GM18867 (cell line): ENCODE measurements around the gene SIRPB1.
"Not testable (repeated sequence)": the region's sequence is repeated elsewhere in the genome, so short reads cannot be mapped to it uniquely, and the experiment has no call there.

Experiments
- ATAC-seq: cut with Tn5 transposase; IDR thresholded peaks from one replicate; pipeline ENCODE4 v1.9.1; 2021; ENCODE audit warnings: mild to moderate bottlenecking, moderate library complexity; ENCODE audit not compliant: unreplicated experiment

SIRPB1 gene

DNA sequence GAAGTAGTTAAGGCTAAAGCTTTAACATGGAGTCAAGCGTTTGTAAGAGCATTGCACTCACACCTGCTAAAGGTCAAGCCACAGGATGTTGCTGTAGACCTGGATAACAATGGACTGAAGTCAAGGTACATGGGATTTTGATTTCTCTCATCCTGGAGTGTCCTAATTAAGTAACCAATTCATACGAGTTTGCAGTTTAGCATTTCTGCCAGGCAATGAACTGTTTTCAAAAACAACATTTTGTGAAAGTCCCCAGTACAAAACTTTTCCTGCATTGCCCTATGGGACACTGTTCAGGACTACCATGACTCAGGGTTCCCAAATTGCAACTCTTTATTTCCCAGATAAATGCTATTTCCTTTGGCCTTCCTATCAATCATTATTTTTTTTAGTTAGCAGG, 17.4 kb upstream of the SIRPB1 start:
- no peak for ATAC-seq

DNA sequence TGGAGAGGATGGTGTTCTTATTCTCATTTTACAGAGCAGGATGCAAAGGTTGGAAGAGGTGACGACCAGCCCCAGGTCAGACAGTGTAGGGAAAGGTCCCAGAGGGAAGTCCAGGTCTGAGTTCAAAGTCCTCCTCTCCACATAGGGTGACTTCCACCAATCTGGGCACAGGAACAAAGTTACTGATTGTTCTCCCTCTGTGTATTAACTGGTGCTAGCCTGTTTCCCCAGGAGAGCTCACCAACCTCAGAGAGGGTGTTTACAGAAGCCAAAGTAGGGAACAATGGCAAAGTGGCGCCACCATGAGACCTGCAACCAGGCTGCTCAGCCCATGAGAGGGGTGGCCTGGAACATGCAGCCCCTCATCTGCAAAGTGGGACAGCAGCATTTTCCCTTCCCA, 16.8 kb upstream of the SIRPB1 start:
- ATAC-seq: no peak

DNA sequence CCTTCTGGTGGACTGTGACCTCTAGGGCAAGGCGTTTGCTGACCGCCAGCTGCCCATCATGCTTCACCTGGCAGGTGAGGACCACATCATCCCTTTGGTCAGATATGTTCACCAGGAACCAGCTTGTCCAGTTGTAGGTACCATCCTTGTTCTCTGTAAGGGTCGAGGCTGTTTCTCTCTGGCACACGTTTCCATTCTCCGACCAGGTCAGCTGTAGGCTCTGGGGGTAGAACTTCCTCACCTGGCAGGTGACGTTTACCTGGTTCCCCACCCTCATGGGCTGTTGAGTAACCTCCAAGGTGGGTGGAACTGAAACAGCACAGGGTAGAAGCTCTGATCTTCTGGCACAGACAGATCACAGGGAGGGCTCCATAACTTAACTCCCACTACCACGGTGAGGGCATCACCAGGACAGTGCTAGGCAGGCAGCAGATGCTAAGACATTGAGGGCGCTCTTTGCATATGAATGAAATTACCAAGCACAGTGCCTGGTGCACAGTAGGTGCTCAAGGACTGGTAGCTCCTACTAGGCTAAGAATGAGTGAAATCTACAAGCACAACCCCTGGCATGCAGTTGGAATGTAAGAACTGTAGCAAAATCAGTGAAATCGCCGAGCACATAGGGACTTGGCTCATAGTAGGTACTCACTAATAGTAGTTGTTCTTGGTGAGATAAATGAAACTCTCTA, 15.6 kb upstream of the SIRPB1 start:
- ATAC-seq: no peak

DNA sequence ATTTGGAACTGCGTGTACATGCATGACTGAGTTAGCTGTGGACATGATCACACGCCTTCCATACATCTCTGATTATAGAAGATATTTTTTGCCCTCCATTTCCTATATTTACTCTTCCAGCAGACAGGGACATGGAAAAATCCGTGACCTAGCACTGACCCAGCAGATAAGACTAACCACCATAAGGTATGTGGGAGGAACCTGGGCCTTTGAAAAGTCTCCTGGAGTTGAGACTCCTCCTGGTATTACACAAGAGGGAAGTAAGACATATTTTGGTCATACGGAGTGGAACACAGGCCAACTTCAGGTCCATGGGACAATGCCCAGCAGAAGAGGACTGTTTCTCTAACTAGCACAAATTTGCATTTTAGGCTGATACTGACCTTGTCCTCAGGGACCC, 13.7 kb upstream of the SIRPB1 start:
- no peak for ATAC-seq

DNA sequence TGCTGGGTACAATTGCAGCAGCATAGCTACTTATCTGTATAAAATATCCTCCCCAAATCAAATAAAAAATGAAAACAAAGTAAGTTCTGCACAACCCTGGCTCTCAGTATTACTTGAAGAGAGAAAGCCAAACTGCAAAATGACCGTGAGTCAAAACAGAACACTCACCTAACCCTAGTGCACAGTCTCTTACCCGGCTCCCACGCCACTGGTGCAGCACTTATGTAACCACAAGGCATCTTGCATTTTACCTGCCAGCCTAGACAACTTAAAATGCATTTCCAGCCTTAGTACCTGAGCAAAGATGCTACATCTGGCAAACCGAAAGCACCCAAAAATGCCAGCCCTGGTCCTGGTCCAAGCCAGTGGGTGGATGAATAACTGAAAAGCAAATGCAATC, 12.4 kb upstream of the SIRPB1 start:
- ATAC-seq: no peak

DNA sequence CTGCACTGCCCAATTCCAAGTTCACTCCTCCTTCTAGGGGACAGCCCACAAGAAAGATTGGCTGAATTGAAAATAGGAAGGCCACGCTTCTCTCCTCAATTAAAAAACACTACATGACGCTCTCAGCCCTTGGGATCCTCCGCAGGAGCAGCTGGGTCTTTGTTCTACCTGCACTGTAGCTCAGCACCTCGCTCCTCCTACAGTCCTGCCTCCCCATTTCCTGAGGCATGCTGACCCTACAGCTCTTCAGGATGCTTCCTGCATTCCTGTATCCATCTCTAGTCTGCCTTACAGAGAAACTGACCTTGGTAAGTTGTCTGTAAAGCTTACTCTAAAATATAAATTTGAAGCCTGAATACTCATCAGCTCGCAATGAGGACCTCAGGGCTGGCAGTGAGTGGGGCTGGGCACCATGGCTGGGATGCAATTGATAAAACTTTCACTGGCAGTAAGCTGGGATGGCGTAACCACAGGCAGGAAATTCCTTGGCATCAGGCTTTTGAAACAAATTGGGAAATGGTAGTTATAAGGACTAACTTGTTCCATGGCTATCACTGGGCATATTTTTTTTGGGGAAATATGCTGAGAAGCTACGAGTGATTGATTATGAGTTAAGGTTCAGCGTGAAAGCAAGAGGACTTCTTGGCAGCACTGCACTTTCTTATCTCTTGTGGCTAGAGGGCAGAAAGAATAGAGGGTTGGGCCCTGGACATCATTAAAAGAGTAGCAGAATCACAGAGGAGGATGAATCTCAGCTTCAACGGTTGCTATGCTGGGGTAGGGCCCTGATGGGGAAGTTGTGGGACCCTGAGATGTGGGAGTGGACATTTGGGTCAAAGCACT, 11.7 kb upstream of the SIRPB1 start:
- ATAC-seq: no peak

DNA sequence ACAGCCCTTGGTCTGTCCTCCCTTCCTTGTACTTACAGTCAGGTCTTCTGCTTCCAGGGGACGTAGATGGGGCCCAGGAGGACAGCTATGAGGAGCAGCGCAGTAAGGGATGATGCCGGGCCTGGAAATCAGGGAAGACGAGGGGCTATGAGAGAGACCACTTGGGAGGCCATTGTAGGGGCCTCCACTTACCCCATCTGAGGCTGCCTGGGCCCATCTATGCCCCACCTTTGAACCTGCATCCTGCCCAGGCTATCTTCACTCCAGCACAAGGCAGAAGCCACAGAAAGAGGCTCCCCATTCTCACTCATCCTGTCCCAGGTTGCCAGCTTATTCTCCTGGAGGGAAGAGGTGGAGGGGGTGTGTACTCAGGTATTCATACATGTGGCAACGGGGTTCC, 10.4 kb upstream of the SIRPB1 start:
- no peak for ATAC-seq

DNA sequence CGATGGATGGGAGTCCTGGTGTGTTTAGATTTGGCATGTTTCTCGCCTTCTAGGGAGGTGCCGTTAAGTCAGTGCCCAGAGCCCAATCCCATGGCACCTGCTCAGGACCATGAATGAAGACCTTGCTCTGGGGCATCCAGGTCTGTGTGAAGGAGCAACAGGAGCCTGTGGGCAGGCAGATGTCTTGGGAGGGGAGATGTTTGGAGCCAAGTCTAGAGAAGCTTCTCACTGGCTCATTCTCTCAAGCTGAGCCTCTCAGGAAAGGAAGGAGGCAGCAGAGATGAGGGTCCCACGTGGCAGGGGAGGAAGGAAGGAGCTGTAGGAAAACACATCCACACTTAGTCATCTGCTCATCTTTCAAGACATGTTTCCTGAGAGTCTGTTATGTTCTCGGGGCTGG, 9.5 kb upstream of the SIRPB1 start:
- ATAC-seq: no peak

DNA sequence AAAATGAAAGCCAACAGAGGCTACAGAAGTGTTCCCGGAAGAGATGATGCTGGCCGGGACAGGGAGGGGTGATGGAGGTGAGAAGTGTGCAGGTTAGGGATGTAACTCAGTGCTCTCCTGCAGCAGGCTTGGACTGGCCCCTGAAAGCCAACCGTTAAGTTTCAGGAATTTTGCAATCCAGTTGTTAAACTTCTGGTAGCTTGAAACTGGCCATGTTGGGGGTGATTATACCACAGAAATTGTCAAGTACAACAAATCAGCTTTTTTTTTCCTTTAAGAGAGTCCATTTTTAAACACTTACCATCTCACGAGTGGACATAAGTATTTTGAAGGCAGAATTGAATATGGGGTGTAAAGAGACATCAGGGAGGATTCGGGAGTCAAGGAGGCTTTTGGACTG, 8.8 kb upstream of the SIRPB1 start:
- ATAC-seq: no peak

DNA sequence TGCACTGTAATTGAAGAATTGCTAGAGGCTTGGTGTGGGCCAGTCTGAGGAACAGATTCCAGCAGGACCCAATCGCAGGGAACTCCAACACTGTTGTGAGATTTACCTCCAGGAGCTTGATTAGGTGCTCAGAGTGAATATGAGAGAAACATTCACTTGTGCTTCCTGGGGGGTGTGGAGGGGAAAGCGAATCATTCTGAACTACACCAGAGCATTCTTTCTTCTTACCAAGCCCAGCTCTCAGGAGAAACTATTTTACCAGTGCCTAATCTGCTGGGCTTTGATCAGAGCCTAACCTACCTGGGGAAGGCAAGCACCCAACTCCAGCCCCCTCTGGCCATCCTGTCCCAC, 7.4 kb upstream of the SIRPB1 start:
- ATAC-seq: no peak

DNA sequence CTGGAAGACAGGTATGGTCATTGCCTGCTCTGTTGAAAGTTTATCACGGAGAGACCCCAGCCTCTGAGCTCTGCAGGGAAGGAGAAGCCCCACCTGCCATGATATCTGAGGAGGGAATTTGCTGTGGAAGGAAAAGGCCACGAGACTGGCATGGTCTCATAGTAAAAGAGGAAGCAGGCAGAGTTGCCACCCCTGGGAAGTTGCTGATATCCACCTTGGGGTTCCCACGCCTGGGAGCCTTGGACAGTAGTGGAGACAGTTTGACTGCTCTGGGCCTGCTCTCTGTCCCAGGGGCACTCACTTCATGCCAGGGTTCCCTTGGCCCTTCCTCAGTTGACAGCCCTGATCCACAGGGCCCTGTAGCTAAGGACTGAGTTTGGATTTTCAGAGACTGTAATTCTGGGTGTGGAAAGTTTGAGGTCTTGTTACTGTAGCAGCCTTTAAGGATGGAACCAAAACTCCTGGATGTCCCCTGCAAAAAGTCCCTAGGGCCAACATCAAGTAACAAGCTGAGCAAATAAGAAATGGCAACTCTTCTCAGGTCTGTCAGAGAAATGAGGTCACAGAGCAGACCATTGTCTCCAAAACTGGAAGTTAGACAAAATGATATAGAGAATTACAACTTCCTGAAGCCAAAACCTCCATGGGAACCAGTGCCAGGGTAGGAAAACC, 6.9 kb upstream of the SIRPB1 start:
- no peak for ATAC-seq

DNA sequence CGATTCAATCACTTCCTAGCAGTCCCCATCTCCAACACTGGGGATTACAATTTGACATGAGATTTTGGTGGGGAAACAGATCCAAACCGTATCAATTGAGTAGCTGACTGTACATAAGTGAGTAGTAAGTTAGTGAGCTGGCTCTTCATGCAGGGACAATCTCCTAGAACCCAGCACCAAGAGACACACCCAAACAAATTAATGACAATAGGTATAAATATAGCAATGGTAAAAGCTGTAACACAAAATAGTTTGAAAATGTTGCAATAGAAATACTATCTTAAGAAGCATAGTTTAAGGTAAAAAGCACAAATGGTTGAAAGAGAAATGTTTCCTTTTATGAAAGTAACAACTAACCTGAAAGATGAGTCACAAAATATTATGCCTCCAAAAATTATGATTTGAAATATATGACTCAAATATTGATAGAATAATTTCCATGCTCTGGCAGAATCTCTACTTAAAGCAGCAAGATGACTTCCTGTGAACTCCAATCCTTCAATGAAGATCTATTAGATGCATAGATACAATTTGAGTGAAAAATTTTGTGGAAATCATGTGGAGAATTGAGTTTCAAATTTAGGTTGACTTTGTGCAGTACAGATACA, 5.4 kb upstream of the SIRPB1 start:
- ATAC-seq: no peak

DNA sequence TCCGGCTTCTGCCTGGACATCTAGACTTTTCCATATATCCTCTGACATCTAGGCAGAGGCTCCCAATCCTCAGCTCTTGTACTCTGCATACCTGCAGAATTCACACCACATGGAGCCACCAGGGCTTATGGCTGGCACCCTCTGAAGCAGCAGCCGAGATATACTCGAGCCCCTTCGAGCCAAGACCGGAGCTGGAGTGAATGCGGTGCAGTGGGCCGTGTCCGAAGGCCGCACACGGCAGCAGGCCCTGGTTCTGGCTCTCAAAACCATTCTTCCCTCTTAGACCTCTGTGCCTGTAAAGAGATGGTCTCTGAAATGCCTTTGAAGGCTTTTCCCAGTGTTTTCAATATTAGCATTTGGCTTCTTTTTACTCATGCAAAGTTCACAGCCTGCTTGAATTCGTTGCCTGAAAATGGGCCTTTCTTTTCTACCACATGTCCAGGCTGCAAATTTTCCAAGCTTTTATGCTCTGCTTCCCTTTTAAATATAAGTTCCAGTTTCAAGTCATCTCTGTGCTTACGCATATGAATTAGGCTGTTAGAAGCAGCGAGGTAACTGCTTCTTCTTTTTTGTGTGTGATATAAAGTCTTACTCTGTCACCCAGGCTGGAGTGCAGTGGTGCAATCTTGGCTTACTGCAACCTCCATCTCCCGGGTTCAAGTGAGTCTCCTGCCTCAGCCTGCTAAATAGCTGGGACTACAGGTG, 3.8 kb upstream of the SIRPB1 start:
- no peak for ATAC-seq

DNA sequence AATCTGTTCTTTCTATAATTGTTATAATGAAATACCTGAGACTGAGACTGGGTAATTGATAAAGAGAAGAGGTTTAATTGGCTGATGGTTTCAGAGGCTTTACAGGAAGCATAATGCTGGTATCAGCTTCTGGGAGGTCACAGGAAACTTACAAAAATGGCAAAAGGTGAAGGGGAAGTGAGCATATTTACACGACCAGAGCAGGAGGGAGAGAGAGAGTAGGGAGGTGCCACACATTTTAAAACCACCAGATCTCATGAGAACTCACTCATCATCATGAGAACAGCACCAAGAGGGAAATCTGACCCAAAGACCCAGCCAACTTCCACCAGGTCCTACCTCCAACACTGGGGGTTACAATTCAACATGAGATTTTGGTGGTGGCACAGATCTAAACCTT, 2.6 kb upstream of the SIRPB1 start:
- ATAC-seq: no peak

DNA sequence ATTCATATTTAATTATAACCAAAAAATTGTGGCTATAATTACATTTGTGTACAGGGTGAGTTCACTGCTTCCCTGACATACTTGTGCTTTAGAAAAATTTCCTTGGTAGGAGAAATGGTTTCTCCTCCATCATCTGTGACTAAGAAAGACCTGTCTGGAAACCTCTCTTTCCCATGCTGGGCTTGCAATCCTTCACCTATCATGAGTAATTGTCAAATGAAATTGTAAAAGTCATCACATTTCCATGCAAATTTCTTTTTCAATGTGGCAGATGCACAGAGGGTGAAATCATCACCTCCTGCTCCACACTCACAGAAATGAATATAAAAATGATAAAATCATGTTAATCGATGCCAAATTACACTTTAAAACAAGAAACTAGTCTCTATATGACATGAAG, 1.5 kb upstream of the SIRPB1 start:
- ATAC-seq: no peak

DNA sequence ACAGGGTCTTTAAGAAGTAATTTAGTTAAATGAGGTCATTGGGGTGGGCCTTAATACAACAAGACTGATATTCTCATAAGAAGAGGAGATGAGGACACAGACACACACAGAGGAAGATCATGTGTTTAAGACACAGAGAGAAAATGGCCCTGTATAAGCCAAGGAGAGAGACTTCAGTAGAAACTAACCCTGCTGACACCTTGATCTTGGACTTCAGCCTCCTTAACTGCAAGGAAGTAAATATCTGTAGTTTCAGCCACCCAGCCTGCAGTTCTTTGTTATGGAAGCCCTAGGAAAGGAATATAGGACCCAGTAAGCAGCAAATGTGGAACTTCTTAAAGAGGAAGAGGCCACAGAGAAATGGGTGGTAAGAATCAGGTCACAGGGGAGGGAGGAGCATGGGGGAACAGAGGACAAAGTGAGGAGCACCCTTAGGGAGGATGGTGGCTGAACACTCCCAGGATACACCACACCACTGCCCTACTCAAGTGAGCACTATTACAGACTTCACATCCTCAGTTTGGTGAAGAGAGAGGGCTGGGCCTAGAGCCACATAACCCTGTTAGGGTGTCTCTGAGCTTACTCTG, 762 bp downstream of the SIRPB1 start:
- no peak for ATAC-seq

DNA sequence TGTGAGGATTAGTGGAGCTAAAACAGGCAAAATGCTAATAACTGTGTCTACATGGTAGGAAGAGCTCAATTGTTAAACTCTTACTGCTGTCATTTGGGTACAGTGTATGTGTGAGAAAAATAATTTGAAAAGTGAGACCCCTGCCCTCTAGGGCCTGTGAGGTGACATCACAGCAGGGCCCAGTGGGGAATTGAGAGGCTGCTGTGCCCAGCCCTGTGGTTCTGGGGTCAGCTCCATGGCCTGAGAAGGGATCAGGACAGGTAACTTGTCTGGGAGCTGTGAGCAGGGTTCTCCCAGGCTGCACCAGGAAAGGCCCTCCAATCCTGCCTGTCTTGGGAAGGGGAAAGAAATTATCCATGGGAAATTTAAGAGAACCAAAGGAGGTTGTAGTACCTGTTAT, 1.3 kb downstream of the SIRPB1 start:
- ATAC-seq: no peak

DNA sequence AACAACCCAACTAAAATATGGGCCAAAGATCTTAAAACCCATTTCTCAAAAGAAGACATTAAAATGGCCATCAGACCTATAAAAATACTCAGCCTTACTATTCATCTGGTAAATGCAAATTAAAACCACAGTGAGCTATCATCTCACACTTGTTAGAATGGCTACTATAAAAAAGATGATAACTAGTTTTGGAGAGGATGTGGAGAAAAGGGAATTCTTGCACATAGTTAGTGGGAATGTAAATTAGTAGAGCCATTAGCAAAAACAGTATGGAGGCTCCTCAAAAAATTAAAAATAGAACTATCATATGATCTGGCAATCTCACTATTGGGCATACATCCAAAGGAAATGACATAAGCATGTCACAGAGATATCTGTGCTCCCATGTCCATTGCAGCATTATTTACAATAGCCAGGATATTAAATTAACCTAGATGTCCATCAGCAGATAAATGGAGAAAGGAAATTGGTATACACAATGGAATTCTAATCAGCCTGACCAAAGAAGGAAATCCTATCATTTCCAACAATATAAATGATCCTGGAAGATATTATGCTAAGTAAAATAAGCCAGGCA, 2.9 kb downstream of the SIRPB1 start:
- ATAC-seq: no peak

DNA sequence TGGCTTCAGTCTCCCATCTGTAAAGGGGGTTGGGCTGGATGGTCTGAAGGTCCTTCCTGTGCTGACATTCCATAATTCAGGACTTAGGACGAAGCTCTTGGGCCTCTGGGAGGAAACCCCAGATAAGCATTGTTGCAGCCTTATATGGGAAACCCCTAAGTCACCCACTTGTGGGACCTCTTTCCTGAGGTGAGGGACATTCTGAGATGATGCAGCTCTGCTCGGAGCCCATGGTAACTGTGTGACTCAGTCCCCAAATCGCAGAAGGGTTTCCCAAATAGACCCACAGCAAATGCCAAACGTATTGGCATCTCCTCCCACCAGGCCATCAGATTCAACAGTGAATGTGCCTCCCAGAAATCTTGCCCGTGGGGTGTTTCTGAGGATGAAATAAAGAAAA, 9.4 kb downstream of the SIRPB1 start:
- not testable (repeated sequence) for ATAC-seq

DNA sequence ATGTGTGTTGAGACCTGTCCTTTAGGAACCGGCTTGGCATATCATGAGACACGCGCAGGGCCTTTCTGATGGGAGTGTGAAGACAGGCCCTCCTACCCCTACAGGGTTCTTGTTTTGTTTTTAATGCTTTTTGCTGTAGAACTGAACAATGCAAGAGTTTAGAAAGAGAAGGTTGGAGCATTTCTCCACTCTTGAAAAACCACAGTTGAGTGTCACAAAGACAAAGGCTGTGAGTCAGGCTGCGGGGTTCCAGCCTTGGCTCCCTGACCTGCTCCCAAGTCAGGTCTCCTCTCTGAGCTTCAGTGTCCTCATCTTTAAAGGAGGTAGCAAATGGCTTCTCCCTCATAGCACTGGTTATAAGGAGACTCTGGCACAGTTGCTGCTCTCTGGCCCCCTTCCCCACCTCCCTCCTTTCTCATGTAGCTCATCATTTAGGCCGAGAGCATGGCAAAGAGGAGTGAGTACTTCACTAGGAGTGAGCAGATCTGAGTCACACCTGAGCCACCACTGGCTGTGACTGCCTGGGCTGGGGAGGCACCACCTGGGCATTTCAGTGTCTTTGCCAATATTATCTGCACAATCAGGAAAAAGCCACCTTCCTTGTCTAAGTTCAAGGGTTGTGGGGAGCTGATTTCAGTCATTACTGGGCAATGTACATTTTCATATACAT, 11.0 kb downstream of the SIRPB1 start:
- not testable (repeated sequence) for ATAC-seq
